GM19438 (cell line): Measurements from ENCODE around the gene NUP43.
"Not testable (repeated sequence)": the region's sequence is repeated elsewhere in the genome, so short reads cannot be mapped to it uniquely, and the experiment has no call there.

ENCODE experiments used
- ATAC-seq: cut with Tn5 transposase; IDR thresholded peaks from one replicate; pipeline ENCODE4 v1.9.1; 2021; ENCODE audit warnings: low read depth; ENCODE audit not compliant: unreplicated experiment

NUP43 gene, protein sequence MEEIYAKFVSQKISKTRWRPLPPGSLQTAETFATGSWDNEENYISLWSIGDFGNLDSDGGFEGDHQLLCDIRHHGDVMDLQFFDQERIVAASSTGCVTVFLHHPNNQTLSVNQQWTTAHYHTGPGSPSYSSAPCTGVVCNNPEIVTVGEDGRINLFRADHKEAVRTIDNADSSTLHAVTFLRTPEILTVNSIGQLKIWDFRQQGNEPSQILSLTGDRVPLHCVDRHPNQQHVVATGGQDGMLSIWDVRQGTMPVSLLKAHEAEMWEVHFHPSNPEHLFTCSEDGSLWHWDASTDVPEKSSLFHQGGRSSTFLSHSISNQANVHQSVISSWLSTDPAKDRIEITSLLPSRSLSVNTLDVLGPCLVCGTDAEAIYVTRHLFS

GRCh38 chr6:149746147-149746946 is at the start of gene NUP43:
Gene NUP43 (minus strand): TSS chr6:149746529. CDS start chr6:149746495, 34 bp downstream.
- peak; percentile 52 for ATAC-seq

DNA sequence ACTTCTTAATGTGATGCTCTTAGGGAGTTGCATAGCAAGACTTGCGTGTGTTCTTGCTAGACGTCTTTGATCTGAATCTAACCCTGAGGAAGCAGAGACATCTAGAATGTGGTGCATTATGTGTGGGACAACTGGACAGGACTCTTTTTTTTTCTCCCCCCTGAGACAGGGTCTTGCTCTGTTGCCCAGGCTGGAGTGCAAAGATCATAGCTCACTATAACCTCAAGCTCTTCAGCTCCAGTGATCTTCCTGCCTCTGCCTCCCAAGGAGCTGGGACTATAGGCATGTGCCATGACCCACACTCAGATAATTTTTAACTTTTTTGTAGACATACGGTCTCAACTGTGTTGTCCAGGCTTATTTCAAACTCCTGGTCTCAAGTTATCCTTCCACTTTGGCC is 37.2 kb upstream of the NUP43 start:
- no peak for ATAC-seq

DNA sequence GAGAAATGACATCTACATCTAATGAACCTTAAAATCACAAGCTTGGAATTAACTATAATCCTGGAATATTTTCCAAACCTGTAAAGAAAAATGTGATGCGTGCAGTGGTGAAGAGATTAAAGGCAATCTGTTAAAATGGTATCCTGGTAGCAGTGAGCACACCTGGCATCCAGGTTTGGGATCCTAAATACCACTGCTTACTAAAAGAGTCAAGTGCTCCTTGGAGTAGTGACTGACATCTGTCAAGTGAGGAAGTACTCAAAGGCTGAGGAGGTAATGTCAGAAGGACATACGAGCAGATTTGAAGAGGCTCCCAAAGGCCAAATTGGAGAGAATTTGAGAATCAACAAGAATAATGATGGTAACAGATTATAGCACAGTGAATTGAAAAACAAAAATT is 36.0 kb upstream of the NUP43 start:
- ATAC-seq = no peak

- no peak for ATAC-seq
Observed at GRCh38 chr6:149781715-149782114, 35.4 kb upstream of the NUP43 start.

- ATAC-seq = no peak
Observed at GRCh38 chr6:149779644-149779963, 33.3 kb upstream of the NUP43 start.

- no peak for ATAC-seq
Observed at GRCh38 chr6:149777624-149778023, 31.3 kb upstream of the NUP43 start.

DNA sequence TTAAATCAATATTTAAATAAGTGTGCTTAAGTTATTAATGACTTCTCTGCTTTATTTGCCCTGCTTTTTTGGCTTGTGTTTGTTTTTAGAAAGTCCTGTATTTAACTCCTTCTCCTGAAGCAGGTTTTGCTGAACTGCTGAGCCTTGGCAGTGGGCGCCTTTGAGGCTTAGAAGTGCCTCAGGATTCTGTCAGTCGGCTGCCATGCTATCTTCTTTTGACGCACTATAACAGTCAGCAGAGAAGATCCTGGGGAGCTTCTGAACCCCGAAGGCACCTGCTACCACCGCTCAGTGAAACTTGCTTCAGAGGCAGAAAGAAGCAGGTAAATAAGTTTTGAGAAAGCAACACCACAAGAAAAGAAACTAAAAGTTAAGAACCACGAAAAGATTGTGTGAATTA is 25.6 kb upstream of the NUP43 start:
- ATAC-seq = no peak

GRCh38 chr6:149771185-149771584 is 24.9 kb upstream of the NUP43 start:
- ATAC-seq = no peak

GRCh38 chr6:149769676-149770075 is 23.3 kb upstream of the NUP43 start:
- ATAC-seq = no peak

DNA sequence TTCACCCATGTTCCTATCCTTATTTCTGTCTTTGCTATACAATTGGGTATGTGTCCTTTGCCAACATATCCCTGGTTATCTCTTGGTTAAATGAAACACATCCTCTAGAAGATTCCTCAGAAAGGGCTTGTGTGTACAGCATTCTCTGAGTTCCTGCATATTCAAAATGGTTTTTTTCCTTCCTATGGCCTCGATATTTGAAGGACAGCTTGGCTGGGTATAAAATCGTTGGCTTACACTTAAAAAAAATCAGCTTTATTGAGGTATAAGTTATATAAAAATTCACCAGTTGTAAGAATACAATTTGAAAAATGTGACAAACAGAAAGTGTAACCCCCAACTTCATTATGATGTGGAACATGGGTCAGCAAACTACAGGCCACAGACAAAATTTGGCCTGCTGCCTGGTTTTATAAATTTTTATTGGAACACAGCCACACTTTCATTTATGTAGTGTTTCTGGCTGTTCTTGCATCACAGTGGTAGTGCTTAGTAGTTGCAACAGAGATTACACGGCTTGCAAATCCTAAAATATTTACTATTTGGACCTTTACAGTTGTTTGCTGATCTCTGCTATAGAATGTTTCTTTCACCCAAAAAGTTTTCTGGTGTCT is 19.9 kb upstream of the NUP43 start:
- no peak for ATAC-seq

DNA sequence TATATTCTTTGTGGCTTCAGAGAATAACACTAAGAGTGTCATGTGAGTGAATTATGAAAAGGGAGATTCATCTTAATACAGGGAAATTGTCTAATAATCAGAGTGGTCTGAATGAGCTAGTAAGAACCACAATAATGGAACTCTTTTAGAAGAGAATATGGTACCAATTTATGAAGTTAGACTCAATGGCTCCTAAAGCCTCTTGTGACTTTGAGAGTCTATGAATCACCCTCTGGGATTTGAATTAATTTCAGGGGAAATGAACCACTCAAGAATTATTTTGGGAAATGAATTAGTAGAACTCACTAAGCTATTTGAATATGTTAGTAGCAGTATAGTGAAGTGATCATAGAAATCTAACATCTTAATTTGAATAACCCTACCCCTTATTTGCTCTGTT is 17.5 kb upstream of the NUP43 start:
- no peak for ATAC-seq

DNA sequence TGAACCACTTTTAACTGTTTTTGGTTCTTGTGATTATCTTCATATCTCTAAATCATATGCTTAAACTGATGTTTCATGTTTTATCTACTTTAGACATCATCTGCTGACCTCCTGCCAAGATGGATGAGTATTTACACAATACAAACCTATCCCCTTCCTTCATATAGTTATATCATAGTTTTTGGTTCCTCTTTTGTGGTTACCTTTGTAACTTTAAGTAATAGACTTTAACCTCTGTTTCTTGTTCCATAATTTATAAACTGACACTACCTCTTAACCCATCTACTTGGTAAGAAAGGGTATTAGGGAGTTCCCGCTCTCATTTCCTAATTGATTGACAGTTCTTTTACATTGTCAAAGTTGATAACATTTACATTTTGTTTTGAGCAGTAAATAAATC is 15.1 kb upstream of the NUP43 start:
- peak; percentile 92 for ATAC-seq

GRCh38 chr6:149756261-149756636 is 9.9 kb upstream of the NUP43 start:
- ATAC-seq = no peak

- ATAC-seq = peak; percentile 91
Observed at GRCh38 chr6:149755300-149756260, 9.3 kb upstream of the NUP43 start.

DNA sequence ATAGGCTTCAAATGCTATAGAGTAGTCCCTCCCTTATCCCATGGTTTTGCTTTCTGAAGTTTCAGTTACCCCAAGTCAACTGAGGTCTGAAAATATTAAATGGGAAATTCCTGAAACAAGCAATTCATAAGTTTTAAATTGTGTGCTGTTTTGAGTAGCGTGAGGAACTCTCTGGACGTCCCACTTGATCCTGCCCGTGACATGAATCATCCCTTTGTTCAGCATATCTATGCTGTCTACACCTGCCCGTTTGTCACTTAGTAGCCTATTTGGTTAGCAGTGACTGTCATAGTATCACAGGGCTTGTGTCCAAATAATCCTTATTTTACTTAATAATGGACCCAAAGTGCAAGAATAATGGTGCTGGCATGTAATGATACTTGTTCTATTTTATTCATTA is 8.2 kb upstream of the NUP43 start:
- ATAC-seq = no peak

GRCh38 chr6:149753374-149753637 is 7.0 kb upstream of the NUP43 start:
- not testable (repeated sequence) for ATAC-seq

DNA sequence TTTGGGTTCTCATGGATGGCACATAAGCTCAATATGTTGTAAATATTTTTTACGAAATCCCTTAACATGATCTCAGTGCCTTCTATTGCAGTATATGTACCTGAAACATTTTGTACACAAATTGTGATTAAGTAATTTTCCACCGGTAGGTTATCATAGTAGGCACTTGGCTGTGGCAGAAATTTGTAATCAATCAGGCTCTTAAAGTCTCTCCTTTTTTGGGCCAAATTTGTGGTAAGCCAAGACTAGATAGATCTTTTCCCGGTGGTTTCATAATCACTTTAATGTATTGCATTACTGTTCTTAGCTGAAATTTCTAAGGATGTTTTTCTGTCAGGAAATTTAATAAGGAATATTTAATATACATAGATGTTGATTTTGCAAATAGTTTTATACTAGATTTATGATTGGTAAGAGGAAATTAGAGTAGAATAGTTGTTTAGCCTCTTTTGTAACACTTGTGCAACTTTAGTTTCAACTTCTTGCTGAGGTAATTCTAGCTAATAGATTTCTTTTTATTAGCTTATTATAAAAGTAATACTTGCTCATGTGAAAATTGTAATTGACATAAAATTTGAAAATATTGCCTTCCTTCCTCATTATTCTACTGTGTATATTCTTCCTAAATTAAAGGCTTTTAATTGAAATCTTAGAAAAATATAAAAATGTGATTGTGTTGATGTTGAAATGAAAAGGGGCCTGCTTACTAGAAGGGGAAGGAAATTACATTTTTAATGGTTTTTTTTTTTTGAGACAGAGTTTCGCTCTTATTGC is 6.5 kb upstream of the NUP43 start:
- ATAC-seq = no peak

GRCh38 chr6:149751920-149752319 is 5.6 kb upstream of the NUP43 start:
- not testable (repeated sequence) for ATAC-seq

DNA sequence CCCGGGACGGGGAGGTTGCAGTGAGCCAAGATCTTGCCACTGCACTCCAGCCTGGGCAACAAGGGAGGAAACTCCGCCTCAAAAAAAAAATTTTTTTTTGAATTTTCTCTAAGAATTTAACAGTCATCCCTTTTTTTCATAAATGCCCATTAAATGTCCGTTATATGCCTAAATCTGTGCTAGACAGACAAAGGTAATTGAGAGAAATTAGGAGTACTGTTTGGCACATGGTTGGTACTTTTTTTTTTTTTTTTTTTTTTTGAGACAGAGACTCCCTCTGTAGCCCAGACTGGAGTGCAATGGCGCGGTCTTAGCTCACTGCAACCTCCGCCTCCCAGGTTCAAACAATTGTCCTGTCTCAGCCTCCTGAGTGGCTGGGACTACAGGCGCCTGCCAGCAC is 4.9 kb upstream of the NUP43 start:
- no peak for ATAC-seq

GRCh38 chr6:149750136-149750609 is 3.8 kb upstream of the NUP43 start:
- ATAC-seq = peak; percentile 23
